GM12875 (cell line): ENCODE measurements around the gene CRACDL.

Experiments
- H3K4me3 ChIP-seq: one replicate; pipeline ENCODE4 v1.5.1; 2011; ENCODE audit warnings: low read depth, low read length, control low read depth
- TF ChIP-seq, protein P1 (sequence below): IDR thresholded peaks from 2 replicates; pipeline ENCODE4 v1.5.1; 2011; ENCODE audit warnings: low read depth, mild to moderate bottlenecking, control low read depth, inconsistent platforms, low read length, moderate library complexity, borderline replicate concordance; ENCODE audit not compliant: insufficient read depth

CRACDL gene

DNA sequence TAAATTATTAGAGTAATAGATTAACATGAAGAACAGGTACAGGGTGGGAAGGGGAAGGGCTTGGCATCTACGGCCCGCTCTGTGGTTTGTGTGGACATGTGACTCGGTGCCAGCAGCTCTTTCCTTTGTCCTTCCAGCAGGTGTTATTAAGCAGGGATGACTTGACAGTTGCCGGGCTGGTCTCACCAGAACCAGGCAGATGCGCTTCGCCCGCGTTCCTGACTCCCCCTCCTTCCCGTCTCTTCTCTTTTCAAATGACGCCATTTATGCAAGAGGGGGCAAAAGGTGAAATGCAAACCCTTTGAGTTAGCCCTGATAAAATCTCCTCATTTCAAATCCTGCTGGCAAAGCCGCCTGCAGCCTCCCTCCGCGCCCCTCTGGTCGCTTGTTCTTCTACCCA, 166.2 kb downstream of the CRACDL start:
- TF ChIP-seq, protein P1, sequence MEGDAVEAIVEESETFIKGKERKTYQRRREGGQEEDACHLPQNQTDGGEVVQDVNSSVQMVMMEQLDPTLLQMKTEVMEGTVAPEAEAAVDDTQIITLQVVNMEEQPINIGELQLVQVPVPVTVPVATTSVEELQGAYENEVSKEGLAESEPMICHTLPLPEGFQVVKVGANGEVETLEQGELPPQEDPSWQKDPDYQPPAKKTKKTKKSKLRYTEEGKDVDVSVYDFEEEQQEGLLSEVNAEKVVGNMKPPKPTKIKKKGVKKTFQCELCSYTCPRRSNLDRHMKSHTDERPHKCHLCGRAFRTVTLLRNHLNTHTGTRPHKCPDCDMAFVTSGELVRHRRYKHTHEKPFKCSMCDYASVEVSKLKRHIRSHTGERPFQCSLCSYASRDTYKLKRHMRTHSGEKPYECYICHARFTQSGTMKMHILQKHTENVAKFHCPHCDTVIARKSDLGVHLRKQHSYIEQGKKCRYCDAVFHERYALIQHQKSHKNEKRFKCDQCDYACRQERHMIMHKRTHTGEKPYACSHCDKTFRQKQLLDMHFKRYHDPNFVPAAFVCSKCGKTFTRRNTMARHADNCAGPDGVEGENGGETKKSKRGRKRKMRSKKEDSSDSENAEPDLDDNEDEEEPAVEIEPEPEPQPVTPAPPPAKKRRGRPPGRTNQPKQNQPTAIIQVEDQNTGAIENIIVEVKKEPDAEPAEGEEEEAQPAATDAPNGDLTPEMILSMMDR = no peak

DNA sequence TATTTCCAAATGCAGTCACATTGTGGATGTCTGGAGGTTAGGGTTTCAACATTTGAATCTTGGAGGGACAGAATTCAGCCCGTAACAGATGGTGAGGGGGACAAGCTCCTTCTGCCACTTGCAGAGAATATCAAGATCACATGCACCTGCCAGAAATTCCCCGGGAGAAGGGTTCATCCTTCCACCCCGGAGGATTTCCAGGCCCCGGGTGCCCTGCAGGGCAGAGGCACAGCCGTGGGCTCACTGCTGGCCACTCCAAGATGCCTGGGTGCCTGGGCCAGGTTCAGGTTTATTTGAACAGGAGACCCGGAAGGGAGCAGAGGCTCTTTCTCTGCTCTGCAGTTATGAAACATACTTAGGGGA, 166.9 kb downstream of the CRACDL start:
- H3K4me3 ChIP-seq = no peak overlapping the region
- TF ChIP-seq, protein P1 = no peak

More for the DNA sequence above, 166.2 kb downstream of the CRACDL start:
- H3K4me3 ChIP-seq = no peak overlapping the region

DNA sequence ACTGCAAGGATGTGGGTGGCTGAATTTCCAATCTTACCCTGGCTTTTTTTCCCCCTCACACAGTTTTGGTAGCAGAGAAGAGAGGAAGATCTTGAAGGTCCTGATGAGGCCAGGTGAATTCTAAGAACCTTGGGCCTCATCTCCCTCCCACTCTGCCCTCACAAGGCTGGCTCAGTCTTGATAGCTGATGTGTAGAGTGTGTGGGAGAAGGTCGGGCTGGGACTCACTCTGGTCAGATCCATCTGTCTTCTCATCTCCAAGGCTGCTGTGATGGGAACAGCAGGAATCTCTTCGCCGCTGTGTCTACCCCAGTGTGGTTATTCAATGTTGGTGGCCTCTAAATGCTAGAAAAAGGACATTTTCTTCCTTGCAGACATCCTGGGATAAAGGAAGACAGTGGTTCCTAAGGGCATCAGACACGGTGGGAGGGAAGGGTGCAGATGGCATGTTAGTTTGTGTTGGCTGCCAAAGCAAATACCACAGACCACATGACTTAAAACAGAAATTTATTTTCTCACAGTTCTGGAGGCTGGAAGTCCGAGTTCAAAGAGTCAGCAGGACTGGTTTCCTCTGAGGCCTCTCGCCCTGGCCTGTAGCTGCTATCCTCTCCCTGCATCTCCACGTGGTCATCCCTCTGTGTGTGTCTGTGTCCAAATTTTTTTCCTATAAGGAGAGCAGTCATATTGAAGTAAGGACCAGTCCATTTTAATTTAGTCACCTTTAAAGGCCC, 167.5 kb downstream of the CRACDL start:
- TF ChIP-seq, protein P1 = no peak
- H3K4me3 ChIP-seq = no peak overlapping the region

DNA sequence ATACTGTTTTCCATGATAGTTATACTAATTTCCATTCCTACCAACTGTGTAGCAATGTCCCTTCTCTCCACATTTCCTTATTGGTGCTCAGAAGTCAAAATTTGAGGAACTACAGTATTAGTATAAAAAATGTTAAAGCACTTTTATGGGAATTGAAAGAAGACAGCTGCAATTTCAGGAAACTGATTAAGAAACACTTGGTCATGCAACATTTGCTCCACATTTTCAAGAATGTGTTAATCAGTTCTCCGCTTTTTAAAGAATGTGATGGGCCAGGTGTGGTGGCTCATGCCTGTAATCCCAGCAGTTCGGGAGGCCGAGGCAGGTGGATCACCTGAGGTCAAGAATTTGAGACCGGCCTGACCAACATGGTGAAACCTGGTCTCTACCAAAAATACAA, 171.5 kb downstream of the CRACDL start:
- TF ChIP-seq, protein P1 = no peak
- H3K4me3 ChIP-seq = no peak overlapping the region

DNA sequence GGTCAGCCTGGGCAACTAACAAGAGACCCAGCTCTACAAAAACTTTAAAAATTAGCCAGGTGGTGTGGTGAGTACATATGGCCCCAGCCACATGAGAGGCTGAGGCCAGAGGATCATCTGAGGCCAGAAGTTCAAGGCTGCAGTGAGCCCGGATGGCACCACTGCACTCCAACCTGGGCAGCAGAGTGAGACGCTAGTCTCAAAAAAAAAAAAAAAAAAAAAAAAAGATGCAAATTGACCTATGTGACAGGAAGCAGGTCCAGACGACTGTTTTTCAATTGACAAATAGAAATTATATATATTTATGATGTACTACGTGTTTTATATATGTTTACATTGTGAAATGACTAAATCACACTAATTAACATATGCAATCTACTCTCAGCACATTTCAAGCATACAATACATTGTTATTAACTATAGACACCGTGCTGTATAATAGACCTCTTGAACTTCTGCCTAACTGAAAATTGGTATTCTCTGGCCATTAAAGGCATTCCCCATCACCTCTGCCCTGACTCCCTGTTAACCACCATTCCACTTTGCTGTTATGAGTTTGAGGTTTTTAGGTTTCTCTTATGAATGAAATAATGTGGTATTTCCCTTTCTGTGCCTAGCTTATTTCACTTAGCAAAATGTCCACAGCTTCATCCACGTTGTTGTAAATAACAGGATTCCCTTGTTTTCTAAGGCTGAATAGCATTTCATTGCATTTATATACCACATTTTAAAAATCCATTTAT, 172.6 kb downstream of the CRACDL start:
- no peak overlapping the region for H3K4me3 ChIP-seq
- TF ChIP-seq, protein P1 = no peak

DNA sequence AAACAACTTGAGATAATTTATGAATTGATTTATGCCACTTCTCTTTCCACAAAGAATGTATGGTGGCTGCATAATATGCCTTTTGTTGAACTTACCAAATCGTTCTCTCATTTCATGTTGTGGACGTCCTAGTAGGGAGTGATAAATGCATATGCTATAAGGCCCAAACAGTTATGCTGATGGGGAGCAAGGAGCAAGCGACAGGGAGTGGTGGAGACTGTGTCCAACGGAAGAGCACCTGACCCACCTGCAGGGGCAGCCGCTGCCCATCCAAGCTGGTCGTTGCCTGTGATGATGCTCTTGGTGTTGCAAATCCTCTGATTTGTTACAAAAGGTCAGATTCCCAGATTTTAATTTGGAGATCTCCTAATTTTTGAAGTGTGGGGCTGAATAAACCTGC, 174.1 kb downstream of the CRACDL start:
- TF ChIP-seq, protein P1 = no peak
- no peak overlapping the region for H3K4me3 ChIP-seq
